HEK293 (cell line): ENCODE data around the gene MGMT.

Experiments used
- CTCF ChIA-PET: fragments of 350-600 bp; formaldehyde crosslinking; extraction: SDS; loops from one replicate; lab custom pipeline; 2021; ENCODE audit warnings: antibody characterized with exemption; lab: Yijun Ruan, JAX
- POLR2A ChIA-PET: fragments of 300-600 bp; formaldehyde crosslinking; extraction: SDS; loops from one replicate; lab custom pipeline; 2020; ENCODE audit warnings: antibody characterized with exemption, inconsistent platforms; lab: Yijun Ruan, JAX
- H3K27ac ChIP-seq: fragments of 200-500 bp; sonication (Bioruptor generic); 2 replicates; pipeline ENCODE4 v1.5.1; 2014; ENCODE audit warnings: low read depth, low read length, control low read depth, inconsistent platforms; ENCODE audit errors: extremely low read depth
- H3K36me3 ChIP-seq, 2 experiments: fragments of 200-500 bp in 1 of 2; sonication (Bioruptor generic) in 1 of 2; 1 replicate in 1 of 2; 2 replicates in 1 of 2; pipeline ENCODE4 v1.5.1; 2014 to 2017; ENCODE audit warnings: inconsistent platforms in 2 of 2, low read length in 2 of 2; ENCODE audit not compliant: control insufficient read depth in 2 of 2, insufficient read depth in 1 of 2
- H3K4me1 ChIP-seq: fragments of 200-500 bp; sonication (Bioruptor generic); 2 replicates; pipeline ENCODE4 v1.5.1; 2014; ENCODE audit warnings: mild to moderate bottlenecking, low read length, inconsistent platforms; ENCODE audit not compliant: control insufficient read depth, insufficient read depth
- H3K4me3 ChIP-seq: 2 replicates; pipeline ENCODE4 v1.5.1; 2011; ENCODE audit warnings: low read depth, mild to moderate bottlenecking, control low read depth, low read length, moderate library complexity
- H3K9me3 ChIP-seq: fragments of 200-500 bp; sonication (Bioruptor generic); 2 replicates; pipeline ENCODE4 v1.5.1; 2014; ENCODE audit warnings: low read depth, low read length, inconsistent platforms; ENCODE audit not compliant: control insufficient read depth, insufficient read depth
- BCL11B ChIP-seq: fragments of 450-650 bp; formaldehyde crosslinking; IDR thresholded peaks from 2 replicates; pipeline ENCODE4 v1.5.1; 2016; ENCODE audit warnings: low read depth, missing biosample characterization, missing genetic modification characterization
- HOXA7 ChIP-seq: sonication (generic); formaldehyde crosslinking; IDR thresholded peaks from 2 replicates; pipeline ENCODE4 v1.8.1; 2022; ENCODE audit warnings: missing genetic modification reagents, borderline replicate concordance
- KLF10 ChIP-seq: fragments of 450-650 bp; IDR thresholded peaks from 2 replicates; pipeline ENCODE4 v1.5.1; 2018; ENCODE audit warnings: missing biosample characterization, mild to moderate bottlenecking, missing genetic modification characterization
- KLF9 ChIP-seq: fragments of 450-650 bp; formaldehyde crosslinking; IDR thresholded peaks from 2 replicates; pipeline ENCODE4 v1.5.1; 2016; ENCODE audit warnings: missing biosample characterization, missing genetic modification characterization, low read depth
- PRDM1 ChIP-seq: fragments of 450-650 bp; formaldehyde crosslinking; IDR thresholded peaks from 2 replicates; pipeline ENCODE4; 2016; ENCODE audit warnings: missing biosample characterization, missing genetic modification characterization
- TSHZ1 ChIP-seq: fragments of 450-650 bp; formaldehyde crosslinking; IDR thresholded peaks from 2 replicates; pipeline ENCODE4 v1.5.1; 2016; ENCODE audit warnings: missing biosample characterization, missing genetic modification characterization, borderline replicate concordance
- WT1 ChIP-seq: fragments of 450-650 bp; formaldehyde crosslinking; IDR thresholded peaks from 2 replicates; pipeline ENCODE4 v1.5.1; 2016; ENCODE audit warnings: missing biosample characterization, missing genetic modification characterization
- ZBTB8A ChIP-seq: fragments of 450-650 bp; formaldehyde crosslinking; IDR thresholded peaks from 2 replicates; pipeline ENCODE4 v1.5.1; 2016; ENCODE audit warnings: missing biosample characterization, missing genetic modification characterization
- ZNF114 ChIP-seq: fragments of 450-650 bp; formaldehyde crosslinking; IDR thresholded peaks from 2 replicates; pipeline ENCODE4 v1.5.0; 2017; ENCODE audit warnings: missing biosample characterization, missing genetic modification characterization
- ZNF23 ChIP-seq: fragments of 450-650 bp; formaldehyde crosslinking; IDR thresholded peaks from 2 replicates; pipeline ENCODE4 v1.5.1; 2016; ENCODE audit warnings: missing biosample characterization, missing genetic modification characterization, borderline replicate concordance
- ZNF266 ChIP-seq: fragments of 450-650 bp; formaldehyde crosslinking; IDR thresholded peaks from 2 replicates; pipeline ENCODE4 v1.5.1; 2016; ENCODE audit warnings: missing biosample characterization, missing genetic modification characterization, low read depth
- ZNF302 ChIP-seq: fragments of 450-650 bp; formaldehyde crosslinking; IDR thresholded peaks from 2 replicates; pipeline ENCODE4 v1.5.1; 2016; ENCODE audit warnings: missing biosample characterization, missing genetic modification characterization, low read depth
- ZNF398 ChIP-seq: fragments of 450-650 bp; formaldehyde crosslinking; IDR thresholded peaks from 2 replicates; pipeline ENCODE4 v1.5.1; 2017; ENCODE audit warnings: missing biosample characterization, missing genetic modification characterization
- ZNF416 ChIP-seq: fragments of 450-650 bp; formaldehyde crosslinking; IDR thresholded peaks from 2 replicates; pipeline ENCODE4 v1.5.1; 2016; ENCODE audit warnings: missing biosample characterization, missing genetic modification characterization
- ZNF433 ChIP-seq: fragments of 450-650 bp; formaldehyde crosslinking; IDR thresholded peaks from 2 replicates; pipeline ENCODE4 v1.5.1; 2016; ENCODE audit warnings: missing biosample characterization, missing genetic modification characterization, low read depth
- ZNF555 ChIP-seq: fragments of 450-650 bp; formaldehyde crosslinking; conservative IDR thresholded peaks from 2 replicates; pipeline ENCODE4 v1.5.1; 2017; ENCODE audit warnings: missing biosample characterization, mild to moderate bottlenecking, missing genetic modification characterization, inconsistent platforms
- ZNF561 ChIP-seq: fragments of 450-650 bp; IDR thresholded peaks from 2 replicates; pipeline ENCODE4 v1.5.1; 2018; ENCODE audit warnings: missing biosample characterization, missing genetic modification characterization, borderline replicate concordance
- ZNF654 ChIP-seq: fragments of 450-650 bp; formaldehyde crosslinking; IDR thresholded peaks from 2 replicates; pipeline ENCODE4 v1.5.1; 2016; ENCODE audit warnings: low read depth, missing biosample characterization, missing genetic modification characterization
- ZNF76 ChIP-seq: fragments of 450-650 bp; formaldehyde crosslinking; IDR thresholded peaks from 2 replicates; pipeline ENCODE4; 2016; ENCODE audit warnings: low read depth, missing biosample characterization, missing genetic modification characterization, borderline replicate concordance
- ZSCAN18 ChIP-seq: fragments of 450-650 bp; formaldehyde crosslinking; IDR thresholded peaks from 2 replicates; pipeline ENCODE4 v1.5.1; 2016; ENCODE audit warnings: missing biosample characterization, missing genetic modification characterization

The MGMT gene

GRCh38 chr10:129617768-129618167 is 150.7 kb downstream of the MGMT start:
- Histone ChIP-seq H3K9me3 (no peaks in the 10 kb centered on the region), H3K27ac (no peak overlapping the region), H3K4me3 (no peak overlapping the region), H3K4me1 (no peaks in the 10 kb centered on the region), H3K36me3 (no peaks in the 10 kb centered on the region)
- CTCF ChIA-PET = no interaction called here
- POLR2A ChIA-PET = no interaction called here
- no peak for TF ChIP-seq ZNF302 (tag by site-specific recombination)

GRCh38 chr10:129621062-129621461 is 154.0 kb downstream of the MGMT start:
- POLR2A ChIA-PET = no interaction called here
- CTCF ChIA-PET = no interaction called here
- no peaks in the 10 kb centered on the region for H3K4me1 ChIP-seq
- no peaks in the 10 kb centered on the region for H3K9me3 ChIP-seq
- TF ChIP-seq ZNF555 (tag by site-specific recombination) = no peak
- no peak for TF ChIP-seq ZNF561 (tag by site-specific recombination)
- TF ChIP-seq ZNF433 (tag by site-specific recombination) = no peak
- no peak for TF ChIP-seq PRDM1 (tag by site-specific recombination)
- TF ChIP-seq BCL11B (tag by site-specific recombination) = no peak
- no peak overlapping the region for H3K27ac ChIP-seq
- H3K4me3 ChIP-seq = no peak overlapping the region
- no peaks in the 10 kb centered on the region for H3K36me3 ChIP-seq

- Histone ChIP-seq H3K27ac (no peak overlapping the region), H3K36me3 (no peaks in the 10 kb centered on the region), H3K4me1 (no peaks in the 10 kb centered on the region), H3K9me3 (no peaks in the 10 kb centered on the region), H3K4me3 (no peak overlapping the region)
- POLR2A ChIA-PET = no interaction called here
- TF ChIP-seq KLF10 (no peak), WT1 (tag by site-specific recombination) (no peak), ZNF416 (tag by site-specific recombination) (no peak), ZBTB8A (tag by site-specific recombination) (no peak), ZNF266 (tag by site-specific recombination) (no peak)
- CTCF ChIA-PET = no interaction called here
Measured at GRCh38 chr10:129621693-129622092, 154.7 kb downstream of the MGMT start.

- no peaks in the 10 kb centered on the region for H3K9me3 ChIP-seq
- CTCF ChIA-PET = no interaction called here
- H3K4me1 ChIP-seq = no peaks in the 10 kb centered on the region
- no peak overlapping the region for H3K4me3 ChIP-seq
- POLR2A ChIA-PET = no interaction called here
- no peaks in the 10 kb centered on the region for H3K36me3 ChIP-seq
- TF ChIP-seq KLF9 (tag by site-specific recombination) (no peak), HOXA7 (CRISPR knock-in tag) (no peak), ZNF654 (no peak), ZSCAN18 (tag by site-specific recombination) (no peak)
- no peak overlapping the region for H3K27ac ChIP-seq
Measured at GRCh38 chr10:129622291-129622690, 155.2 kb downstream of the MGMT start.

GRCh38 chr10:129622736-129623135 is 155.7 kb downstream of the MGMT start:
- ChIA-PET POLR2A (no interaction called here), CTCF (no interaction called here)
- H3K4me3 ChIP-seq = no peak overlapping the region
- H3K27ac ChIP-seq = no peak overlapping the region
- no peaks in the 10 kb centered on the region for H3K4me1 ChIP-seq
- no peaks in the 10 kb centered on the region for H3K9me3 ChIP-seq
- H3K36me3 ChIP-seq = no peaks in the 10 kb centered on the region
- TF ChIP-seq ZNF114 (no peak), TSHZ1 (tag by site-specific recombination) (no peak), ZNF23 (no peak), ZNF76 (no peak), ZNF398 (tag by site-specific recombination) (no peak)
